ENCODE data around the gene RHOC. TPM values are rescaled to one million over a fixed set of nuclear protein-coding genes. Genes with fewer than 3 reads are reported as not detected.

Gene RHOC
- polyA plus RNA-seq, 5 donors, result 194 to 282 (median 217) TPM

DNA sequence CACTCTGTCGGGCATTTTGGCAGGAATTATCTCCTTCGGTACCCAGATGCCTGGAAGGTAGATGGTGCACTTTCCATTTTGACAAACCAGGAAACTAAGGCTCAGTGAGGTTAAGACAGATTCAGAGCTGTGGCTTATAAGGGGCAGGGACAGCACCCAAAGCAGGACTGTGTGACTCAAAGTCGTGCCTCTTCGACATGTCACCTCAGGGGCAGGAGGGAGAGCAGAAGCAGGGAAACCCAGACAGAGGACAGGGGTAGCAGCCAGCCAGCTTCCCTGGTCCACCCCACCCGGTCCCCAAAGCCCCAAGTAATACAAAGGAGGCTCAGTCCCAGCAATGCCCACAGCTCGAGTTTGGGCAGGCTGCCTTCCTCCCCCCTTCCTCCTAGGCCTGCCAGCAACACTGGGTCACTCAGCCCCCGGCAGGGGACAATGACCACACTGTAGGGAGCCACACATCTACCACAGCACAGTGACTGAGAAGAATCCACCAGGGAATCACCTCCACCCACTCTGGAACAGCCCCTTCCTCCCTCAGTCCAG is 2.5 kb downstream of the RHOC start:
- DNase-seq, result no peak

DNA sequence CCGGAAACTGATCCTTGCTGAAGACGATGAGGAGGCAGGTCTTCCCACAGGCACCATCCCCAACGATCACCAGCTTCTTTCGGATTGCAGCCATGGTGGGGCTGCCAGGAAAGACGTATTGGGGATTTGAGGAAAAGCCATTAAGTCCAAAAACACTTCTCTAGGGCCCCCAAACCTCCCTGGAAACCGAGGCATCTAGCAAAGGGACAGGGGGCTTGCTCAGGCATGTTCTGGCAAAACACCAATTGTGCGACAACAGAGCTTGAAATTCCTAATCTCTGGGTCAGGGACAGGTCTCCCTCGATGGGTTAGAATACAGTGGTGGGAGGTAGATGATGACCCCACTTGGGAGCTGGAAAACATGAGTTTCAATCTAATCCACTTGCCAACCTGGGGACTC is 3.2 kb downstream of the RHOC start:
- no peak for DNase-seq

DNA sequence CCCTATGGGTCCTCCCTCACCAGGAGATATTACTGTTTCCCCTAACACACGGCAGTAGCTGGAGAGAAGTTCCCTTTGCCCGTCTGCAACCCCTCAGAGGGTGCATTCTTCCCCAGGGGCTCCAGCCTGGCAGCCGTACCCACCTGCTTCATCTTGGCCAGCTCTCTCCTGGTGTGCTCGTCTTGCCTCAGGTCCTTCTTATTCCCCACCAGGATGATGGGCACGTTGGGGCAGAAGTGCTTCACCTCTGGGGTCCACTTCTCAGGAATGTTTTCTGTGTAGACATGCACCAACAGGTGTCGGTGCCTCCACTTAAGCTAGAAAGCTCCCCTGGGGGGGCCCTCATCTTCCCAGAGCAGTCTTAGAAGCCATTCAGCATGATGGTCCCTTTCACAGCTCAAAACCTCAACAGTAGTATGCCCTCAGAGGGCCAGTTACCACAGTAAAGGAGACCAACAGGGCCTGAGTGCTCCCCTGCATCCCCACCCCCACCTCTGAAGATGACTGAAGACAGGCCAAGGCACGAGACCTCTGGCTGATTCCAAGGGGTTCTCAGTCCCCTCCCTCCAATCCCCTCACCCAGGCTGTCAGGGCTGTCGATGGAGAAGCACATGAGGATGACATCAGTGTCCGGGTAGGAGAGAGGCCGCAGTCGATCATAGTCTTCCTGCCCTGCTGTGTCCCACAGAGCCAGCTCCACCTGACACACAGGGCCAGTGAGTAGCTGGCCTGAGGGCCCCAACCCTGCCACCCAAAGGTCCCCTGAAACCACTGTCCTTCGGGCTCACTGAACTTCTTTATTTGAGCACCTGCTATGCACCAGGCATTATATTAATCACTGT is 4.3 kb downstream of the RHOC start:
- no peak for DNase-seq

DNA sequence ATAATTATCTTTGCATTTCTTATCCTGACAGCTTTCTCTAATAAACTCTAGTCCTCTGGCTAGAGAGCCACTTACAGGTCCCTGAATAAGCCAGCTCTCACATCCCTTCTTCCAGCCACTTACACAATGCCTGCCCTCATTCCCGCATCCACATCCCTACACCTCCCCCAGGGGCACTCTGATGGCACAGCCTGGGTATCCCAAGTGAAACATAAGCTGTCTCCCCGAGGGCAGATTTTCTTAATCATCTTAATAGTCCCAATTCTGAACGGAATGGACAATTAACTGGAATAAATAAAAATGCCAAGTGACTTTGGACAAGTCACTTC is 4.9 kb downstream of the RHOC start:
- no peak for DNase-seq

DNA sequence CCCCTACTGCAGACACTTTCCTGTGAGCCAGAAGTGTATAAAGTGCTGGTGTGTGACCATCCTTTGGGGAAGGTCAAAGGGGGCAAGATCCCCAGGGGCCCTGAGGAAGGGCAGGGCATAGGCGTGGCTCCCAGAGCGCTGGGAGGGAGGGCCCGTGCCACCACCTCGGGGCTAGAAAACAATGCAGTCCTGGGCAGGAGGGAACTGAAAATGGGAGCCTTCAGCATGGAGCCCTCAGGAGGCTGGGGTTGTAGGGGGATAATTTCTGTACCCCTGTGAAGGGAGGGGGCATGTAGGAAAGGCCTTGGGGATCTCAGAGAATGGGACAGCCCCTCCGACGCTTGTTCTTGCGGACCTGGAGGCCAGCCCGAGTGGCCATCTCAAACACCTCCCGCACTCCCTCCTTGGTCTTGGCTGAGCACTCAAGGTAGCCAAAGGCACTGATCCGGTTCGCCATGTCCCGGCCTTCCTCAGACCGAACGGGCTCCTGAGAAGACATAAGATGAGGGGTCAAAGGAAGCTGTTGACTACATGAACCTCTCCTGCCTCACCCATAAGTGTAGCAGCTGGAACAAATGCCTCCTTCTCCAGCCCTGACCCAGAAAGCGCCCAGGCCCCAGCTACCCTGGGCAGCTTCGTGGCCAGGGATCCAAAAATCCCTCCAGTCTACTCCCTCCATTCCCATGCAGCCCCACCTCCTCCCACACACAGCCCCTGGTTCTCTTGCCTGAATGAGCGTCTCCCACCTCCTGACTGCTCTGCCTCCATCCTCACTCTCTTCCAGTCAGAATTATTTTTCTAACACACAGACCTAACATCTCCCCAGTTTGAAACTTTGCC is 5.5 kb downstream of the RHOC start:
- DNase-seq, result no peak

DNA sequence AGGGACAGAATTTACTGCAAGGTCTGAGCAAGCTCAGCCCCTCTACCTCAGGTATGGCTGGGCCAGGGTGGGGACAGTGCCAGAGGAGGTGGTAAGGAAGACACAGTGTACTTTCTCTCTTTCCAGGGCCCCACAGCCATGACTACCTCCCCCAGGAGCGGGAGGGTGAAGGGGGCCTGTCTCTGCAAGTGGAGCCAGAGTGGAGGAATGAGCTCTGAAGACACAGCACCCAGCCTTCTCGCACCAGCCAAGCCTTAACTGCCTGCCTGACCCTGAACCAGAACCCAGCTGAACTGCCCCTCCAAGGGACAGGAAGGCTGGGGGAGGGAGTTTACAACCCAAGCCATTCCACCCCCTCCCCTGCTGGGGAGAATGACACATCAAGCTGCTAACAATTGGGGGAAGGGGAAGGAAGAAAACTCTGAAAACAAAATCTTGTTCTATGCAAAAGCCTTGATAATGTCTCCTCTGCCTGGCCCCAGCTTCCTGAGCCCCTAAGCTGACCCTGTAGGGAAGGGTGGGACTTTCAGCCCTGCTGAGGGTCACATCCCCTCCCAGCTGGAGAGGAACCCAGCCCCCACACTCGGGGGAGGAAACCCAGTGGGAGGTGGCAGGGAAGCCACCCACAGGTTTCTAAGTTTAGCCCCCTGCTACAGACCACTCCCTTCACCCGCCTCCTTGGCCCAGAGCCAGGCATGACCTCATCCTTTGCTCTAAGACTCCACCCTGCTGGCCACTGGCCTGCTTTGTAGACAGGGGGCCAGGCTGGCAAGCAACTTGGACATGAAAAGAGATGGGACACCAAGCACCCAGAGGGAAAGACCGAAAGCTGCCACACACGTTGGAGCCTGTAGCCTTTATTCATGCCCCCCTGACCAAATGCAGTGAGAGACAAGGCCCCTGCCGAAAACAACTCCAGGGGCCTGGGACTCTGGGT is 6.4 kb downstream of the RHOC start:
- DNase-seq, result peak; percentile 89 to 92

DNA sequence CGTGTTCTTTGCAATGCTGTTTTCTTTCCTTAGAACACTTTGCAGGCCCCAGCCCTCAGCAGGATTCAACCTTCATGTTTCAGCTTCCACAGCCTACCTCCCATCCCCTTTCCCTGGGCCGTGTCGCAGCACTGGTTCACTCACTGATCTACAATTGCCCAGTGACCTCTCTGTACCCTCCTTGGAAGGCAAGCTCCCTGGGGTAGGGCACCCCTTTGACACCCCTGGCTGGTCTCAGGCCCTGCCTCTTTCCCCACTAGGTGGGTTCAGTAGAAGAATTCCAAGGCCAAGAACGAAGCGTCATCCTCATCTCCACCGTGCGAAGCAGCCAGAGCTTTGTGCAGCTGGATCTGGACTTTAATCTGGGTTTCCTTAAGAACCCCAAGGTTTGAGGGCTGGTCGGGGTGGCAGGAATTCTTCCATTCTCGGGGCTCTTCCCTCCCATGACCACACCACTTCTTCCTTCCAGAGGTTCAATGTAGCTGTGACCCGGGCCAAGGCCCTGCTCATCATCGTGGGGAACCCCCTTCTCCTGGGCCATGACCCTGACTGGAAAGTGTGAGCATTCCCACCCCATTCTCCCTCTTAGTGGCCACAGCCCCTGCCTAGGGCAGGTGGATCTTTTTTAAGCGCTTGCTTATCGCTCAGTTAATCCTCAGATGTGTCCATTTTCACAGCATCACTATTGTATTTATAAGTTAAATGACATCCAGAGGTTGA is 7.3 kb downstream of the RHOC start:
- no peak for DNase-seq

DNA sequence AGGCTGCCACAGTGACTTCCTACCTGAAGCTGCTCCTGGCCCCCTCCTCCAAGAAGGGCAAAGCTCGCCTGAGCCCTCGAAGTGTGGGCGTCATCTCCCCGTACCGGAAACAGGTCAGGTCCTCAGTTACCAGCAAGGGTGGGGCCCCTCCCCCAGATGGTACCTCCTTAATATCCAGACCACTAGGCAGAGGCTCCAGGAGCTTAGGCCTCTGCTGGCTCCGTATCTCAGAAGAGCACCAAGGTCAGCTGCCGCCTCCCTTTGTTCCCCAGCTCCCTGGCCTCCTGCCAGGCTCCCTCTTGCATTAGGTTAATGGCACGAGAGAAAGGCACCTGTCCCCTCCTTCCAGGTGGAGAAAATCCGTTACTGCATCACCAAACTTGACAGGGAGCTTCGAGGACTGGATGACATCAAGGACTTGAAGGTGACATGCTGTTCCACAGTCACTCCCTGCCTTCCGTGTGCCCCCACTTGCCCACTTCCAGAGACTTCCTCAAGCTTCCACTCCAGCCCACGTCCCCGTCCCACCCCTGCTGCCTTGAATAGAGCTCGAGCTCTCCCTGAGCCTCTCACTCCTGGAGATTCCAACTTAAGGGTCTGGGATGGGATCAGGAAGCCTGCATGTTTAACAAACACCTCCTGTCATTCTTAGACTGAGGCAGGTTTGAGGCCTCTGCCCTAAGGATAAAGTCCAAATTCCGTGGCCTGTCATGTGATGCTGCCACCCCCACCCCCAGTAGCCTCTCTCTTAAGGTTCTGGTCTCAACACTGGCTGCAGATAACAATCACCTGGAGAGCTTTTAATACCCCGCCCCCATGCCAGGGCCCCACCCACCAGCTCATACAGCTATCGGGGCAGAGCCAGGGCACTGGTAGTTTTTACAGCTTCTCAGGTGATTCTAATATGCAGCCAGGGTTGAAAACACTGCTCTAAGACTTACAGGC is 8.3 kb downstream of the RHOC start:
- DNase-seq, result no peak

DNA sequence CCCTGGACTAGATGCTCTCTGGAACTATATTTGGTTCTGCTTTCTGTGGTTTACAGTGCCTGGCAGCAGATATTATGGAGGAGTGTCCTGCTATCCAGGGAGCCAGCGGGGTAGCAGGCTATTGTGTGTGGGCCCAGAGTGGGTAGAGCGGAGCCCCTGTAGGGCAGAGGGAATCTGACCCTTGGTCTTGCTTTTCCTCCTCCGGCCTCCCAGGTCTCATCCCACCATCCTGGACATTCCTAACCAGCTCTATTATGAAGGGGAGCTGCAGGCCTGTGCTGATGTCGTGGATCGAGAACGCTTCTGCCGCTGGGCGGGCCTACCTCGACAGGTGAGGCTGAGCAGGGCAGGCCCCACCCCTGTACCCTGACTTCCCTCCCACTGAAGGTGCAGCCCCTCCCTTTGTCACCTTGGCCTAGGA is 9.1 kb downstream of the RHOC start:
- no peak for DNase-seq

DNA sequence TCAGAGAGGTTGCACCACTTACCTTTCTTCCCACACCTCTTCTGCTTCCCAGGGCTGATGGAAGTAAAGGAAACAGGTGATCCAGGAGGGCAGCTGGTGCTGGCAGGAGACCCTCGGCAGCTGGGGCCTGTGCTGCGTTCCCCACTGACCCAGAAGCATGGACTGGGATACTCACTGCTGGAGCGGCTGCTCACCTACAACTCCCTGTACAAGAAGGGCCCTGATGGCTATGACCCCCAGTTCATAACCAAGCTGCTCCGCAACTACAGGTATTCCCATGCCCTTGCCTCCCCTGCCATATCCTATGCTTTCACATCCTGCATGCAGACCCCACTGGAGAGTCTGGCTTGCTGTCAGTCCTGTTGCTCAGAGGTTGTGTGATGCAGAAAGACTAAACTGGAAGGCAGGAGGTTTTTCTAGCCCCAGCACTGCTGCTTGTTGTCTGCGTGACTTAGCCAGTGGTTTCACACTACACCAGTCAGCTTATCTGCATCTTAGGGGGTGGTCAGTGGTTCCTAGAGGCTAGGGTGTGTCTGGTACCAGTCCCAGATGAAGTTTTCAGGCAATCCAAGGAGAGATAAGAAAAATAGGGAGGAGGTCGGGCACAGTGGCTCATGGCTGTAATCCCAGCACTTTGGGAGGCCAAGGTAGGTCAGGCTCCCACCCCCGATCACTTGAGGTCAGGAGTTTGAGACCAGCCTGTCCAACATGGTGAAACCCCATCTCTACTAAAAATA is 10.2 kb downstream of the RHOC start:
- no peak for DNase-seq

DNA sequence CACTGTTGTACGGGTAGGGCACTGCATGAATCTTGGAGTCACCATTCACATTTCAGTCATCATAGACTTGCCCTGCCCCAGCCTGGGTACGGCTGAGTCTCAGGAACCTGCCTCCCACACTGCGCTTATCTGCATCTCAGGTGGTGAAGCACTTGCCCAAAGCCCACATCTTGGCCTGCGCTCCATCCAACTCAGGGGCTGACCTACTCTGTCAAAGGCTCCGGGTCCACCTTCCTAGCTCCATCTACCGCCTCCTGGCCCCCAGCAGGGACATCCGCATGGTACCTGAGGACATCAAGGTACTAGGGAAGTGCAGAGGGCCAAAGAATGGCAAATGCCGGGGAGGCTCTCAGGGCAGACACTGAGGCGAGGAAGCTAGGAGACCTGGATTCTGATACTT is 11.7 kb downstream of the RHOC start:
- no peak for DNase-seq

DNA sequence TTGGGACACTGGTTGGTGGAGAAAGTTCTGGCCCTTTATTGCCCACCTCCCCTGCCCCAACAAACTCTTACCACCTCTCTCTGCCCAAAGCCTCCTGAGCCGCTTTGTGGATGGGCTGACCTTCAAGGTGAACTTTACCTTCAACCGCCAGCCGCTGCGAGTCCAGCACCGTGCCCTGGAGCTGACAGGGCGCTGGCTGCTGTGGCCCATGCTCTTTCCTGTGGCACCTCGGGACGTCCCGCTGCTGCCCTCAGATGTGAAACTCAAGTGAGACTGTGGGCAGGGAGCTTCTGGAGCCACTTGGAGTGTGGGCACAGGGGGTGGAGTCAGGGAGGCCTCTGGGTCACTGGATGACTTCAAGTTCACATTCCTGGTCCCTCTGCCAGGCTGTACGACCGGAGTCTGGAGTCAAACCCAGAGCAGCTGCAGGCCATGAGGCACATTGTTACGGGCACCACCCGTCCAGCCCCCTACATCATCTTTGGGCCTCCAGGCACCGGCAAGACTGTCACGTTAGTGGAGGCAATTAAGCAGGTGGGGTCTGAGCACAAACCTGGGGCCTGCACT is 12.5 kb downstream of the RHOC start:
- no peak for DNase-seq

DNA sequence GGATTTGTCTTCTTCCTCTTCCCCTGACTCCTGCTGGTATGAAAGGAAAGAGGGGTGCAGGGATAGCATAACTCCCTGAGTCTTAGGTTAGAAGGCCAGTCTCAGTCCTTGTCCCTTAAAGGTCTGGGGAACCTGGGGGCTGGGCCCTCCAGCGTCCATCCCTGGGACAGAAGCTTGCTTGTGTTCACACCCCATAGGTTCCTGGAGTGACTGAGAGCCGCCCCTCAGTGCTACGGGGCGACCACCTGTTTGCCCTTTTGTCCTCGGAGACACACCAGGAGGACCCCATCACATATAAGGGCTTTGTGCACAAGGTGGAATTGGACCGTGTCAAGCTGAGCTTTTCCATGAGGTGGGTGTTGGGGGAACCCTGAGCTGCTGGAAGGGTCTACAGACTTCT is 13.1 kb downstream of the RHOC start:
- no peak for DNase-seq

DNA sequence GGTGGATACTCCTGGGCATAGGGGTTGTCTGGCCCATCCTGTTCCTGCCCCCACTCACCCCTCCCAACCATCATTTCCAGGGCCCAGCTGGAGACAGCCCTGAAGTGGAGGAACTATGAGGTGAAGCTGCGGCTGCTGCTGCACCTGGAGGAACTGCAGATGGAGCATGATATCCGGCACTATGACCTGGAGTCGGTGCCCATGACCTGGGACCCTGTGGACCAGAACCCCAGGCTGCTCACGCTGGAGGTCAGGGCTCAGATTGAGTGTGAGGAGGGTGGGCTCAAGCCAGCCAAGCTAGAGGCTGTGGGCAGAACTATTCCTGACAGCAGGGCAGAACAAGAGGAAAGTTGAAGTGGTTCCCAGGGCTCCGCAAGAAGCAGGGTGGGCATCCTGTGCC is 14.2 kb downstream of the RHOC start:
- no peak for DNase-seq

DNA sequence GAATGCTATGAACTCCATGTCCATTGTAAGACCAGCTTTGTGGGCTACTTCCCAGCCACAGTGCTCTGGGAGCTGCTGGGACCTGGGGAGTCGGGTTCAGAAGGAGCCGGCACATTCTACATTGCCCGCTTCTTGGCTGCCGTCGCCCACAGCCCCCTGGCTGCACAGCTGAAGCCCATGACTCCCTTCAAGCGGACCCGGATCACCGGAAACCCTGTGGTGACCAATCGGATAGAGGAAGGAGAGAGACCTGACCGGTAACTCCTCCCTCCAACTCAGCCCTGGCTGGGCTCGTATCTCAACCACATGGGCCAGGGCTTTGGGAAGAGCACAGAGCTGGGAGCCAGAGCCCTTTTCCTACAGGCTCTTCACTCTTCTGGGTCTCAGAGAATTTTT is 17.1 kb downstream of the RHOC start:
- DNase-seq, result no peak

DNA sequence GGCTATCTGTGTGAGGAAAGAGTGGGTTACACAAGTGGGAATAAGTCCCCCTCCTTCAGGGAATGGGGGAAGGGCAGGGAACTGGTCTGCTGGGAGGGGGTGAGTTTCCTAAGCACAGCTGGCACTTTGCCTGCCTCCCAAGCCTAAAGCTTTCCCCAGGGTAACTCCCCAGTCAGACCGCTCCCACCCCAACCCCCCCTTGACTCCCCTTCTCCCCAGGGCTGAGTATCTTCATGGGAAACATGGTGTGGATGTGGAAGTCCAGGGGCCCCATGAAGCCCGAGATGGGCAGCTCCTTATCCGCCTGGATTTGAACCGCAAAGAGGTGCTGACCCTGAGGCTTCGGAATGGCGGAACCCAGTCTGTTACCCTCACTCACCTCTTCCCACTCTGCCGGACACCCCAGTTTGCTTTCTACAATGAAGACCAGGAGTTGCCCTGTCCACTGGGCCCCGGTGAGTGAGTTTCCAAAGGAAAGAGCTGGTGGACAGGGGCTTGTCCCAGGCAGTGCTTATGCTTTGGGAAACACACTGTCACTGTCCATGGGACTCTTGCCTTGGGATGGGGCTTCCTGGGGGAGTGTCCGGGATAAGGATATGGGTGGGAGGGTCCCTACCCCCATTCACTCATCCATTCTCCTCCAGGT is 17.6 kb downstream of the RHOC start:
- no peak for DNase-seq

DNA sequence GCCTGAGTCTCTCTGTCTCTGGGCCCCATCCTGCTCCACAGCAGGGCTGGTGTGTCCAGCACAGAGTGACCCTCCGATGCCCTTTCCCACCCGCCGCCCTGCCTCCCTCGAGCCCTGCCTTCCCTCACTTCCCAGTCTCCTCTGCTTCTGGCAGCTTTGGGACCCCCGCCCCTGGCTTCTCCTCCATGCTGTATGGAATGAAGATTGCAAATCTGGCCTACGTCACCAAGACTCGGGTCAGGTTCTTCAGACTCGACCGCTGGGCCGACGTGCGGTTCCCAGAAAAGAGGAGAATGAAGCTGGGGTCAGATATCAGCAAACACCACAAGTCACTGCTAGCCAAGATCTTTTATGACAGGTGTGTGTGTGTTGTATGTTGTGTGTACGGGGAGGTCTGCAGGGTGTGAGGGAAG is 18.1 kb downstream of the RHOC start:
- DNase-seq, result no peak

DNA sequence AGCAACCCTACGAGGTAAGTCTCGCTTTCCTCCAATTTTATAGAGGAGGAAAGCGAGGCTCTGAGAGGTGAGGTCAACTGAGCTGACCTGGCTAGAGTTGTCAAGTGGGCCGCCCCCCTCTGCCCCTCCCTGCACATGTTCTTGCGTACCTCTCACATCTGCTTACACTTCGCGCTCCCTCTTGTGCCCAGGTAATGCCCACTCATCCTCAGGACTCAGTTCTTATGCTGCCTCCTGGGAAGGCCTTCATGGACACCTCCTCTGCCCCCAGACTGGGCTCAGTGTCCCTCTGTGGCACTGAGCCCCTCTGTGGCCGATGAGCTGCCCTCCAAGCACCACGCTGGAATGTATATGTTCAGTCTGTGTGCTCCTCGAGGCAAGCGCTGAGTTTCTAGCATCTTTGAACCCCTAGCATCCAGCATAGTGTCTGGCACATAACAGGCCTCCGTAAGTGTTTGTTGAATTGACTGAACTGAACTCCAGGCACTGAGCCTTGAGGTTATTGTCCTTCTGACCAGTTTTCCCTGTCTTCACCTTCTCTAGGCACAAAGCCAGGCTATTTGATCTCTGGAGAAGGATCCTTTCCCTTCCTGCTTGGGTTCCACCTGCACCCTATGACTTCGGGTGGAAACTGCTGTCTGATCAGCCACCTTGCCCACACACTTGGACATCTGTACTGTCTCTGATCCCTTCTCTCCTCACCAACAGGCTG is 19.0 kb downstream of the RHOC start:
- DNase-seq, result no peak
